NCI-H2227 (cell line): ENCODE data around the gene TUBGCP2.

Experiments used
- DNase-seq: peaks from one replicate; lab custom pipeline; 2025; ENCODE audit not compliant: unreplicated experiment; lab: John Stamatoyannopoulos, UW

The TUBGCP2 gene

GRCh38 chr10:133308421-133309099, at the start of gene TUBGCP2, which contains the start of gene ZNF511:
Gene TUBGCP2, minus strand, starts transcription at chr10:133308872. Its CDS starts 5,931 bp downstream, at chr10:133302941.
Gene ZNF511, plus strand, starts transcription at chr10:133308914. Its CDS starts 30 bp downstream, at chr10:133308944.
- DNase-seq: peak; percentile 89

GRCh38 chr10:133357285-133358161, 48.9 kb upstream of the TUBGCP2 start, which contains the start of gene FUOM:
Gene FUOM, minus strand, starts transcription at chr10:133358019. Its CDS starts 12 bp downstream, at chr10:133358007.
- DNase-seq: peak; percentile 54

- no peak for DNase-seq
Measured at GRCh38 chr10:133356549-133357284, 48.0 kb upstream of the TUBGCP2 start.

- DNase-seq: no peak
Measured at GRCh38 chr10:133355991-133356390, 47.3 kb upstream of the TUBGCP2 start.

- no peak for DNase-seq
Measured at GRCh38 chr10:133355266-133355665, 46.6 kb upstream of the TUBGCP2 start.

GRCh38 chr10:133354672-133355240, 46.1 kb upstream of the TUBGCP2 start:
- DNase-seq: no peak

GRCh38 chr10:133353988-133354605, 45.4 kb upstream of the TUBGCP2 start:
- DNase-seq: no peak

GRCh38 chr10:133353202-133353959, 44.7 kb upstream of the TUBGCP2 start:
- no peak for DNase-seq

GRCh38 chr10:133351408-133352318, 43.0 kb upstream of the TUBGCP2 start:
- no peak for DNase-seq

GRCh38 chr10:133350950-133351329, 42.3 kb upstream of the TUBGCP2 start:
- no peak for DNase-seq

GRCh38 chr10:133350283-133350949, 41.7 kb upstream of the TUBGCP2 start:
- no peak for DNase-seq

- no peak for DNase-seq
Measured at GRCh38 chr10:133349577-133350011, 40.9 kb upstream of the TUBGCP2 start.

GRCh38 chr10:133349160-133349568, 40.5 kb upstream of the TUBGCP2 start:
- no peak for DNase-seq

- no peak for DNase-seq
Measured at GRCh38 chr10:133347710-133348517, 39.2 kb upstream of the TUBGCP2 start.

GRCh38 chr10:133346413-133346812, 37.7 kb upstream of the TUBGCP2 start:
- DNase-seq: no peak

- no peak for DNase-seq
Measured at GRCh38 chr10:133344236-133344635, 35.6 kb upstream of the TUBGCP2 start.

GRCh38 chr10:133343558-133343957, 34.9 kb upstream of the TUBGCP2 start:
- no peak for DNase-seq
